PC-9 (cell line): Measurements from ENCODE around the gene SMIM24. TPM values are rescaled to one million over a fixed set of nuclear protein-coding genes. Genes with fewer than 3 reads are reported as not detected.
A peak's percentile ranks its signal among the peaks of the same experiment; 100 is the strongest.
"Not testable (repeated sequence)": the region's sequence is repeated elsewhere in the genome, so short reads cannot be mapped to it uniquely, and the experiment has no call there.

Experiments used
- BruUV-seq: library from RNA; stranded (reverse); fragments of 400-500 nt; replicated peaks from 2 replicates; lab custom pipeline; 2021; lab: Mats Ljungman, UMichigan
- CTCF ChIA-PET: fragments of 300-600 bp; sonication (Branson Sonifier 250); formaldehyde crosslinking; loops from one replicate; lab custom pipeline; 2022; ENCODE audit warnings: antibody characterized with exemption; lab: Charles Lee
- POLR2A ChIA-PET: fragments of 300-600 bp; sonication (Branson Sonifier 250); formaldehyde crosslinking; loops from one replicate; lab custom pipeline; 2022; ENCODE audit warnings: antibody characterized with exemption; ENCODE audit not compliant: unreplicated experiment; lab: Charles Lee
- DNase-seq, 2 experiments: peaks; one replicate each; pipeline versions ENCODE4 v3.0.0 to v3.0.0-alpha.2; 2015 to 2022; ENCODE audit warnings: mixed read lengths in 1 of 2
- H2AFZ ChIP-seq: fragments of 200-600 bp; sonication (generic); 2 replicates; pipeline ENCODE4 v1.8.1; 2017; ENCODE audit warnings: antibody characterized with exemption
- H3F3A ChIP-seq: fragments of 200-600 bp; sonication (generic); 2 replicates; pipeline ENCODE4 v1.8.1; 2017; ENCODE audit warnings: antibody characterized with exemption, mild to moderate bottlenecking, low read depth; ENCODE audit not compliant: insufficient read depth
- H3K27ac ChIP-seq: fragments of 200-600 bp; sonication (generic); 2 replicates; pipeline ENCODE4 v1.6.1; 2016; ENCODE audit warnings: mixed run types
- H3K27me3 ChIP-seq: fragments of 200-600 bp; sonication (generic); 2 replicates; pipeline ENCODE4 v1.6.1; 2016; ENCODE audit warnings: low read depth, mixed run types; ENCODE audit not compliant: insufficient read depth
- H3K36me3 ChIP-seq: fragments of 200-600 bp; sonication (generic); 2 replicates; pipeline ENCODE4 v1.6.1; 2016; ENCODE audit warnings: low read depth, mixed run types
- H3K4me1 ChIP-seq: fragments of 200-600 bp; sonication (generic); replicated peaks from 2 replicates; pipeline ENCODE4 v1.6.1; 2016; ENCODE audit warnings: mixed run types; ENCODE audit not compliant: insufficient read depth
- H3K4me2 ChIP-seq: fragments of 200-600 bp; sonication (generic); 2 replicates; pipeline ENCODE4 v1.6.1; 2017; ENCODE audit warnings: mixed run types
- H3K4me3 ChIP-seq: fragments of 200-600 bp; sonication (generic); 2 replicates; pipeline ENCODE4 v1.6.1; 2016; ENCODE audit warnings: mixed run types
- H3K79me2 ChIP-seq: fragments of 200-600 bp; sonication (generic); 2 replicates; pipeline ENCODE4 v1.6.1; 2017; ENCODE audit warnings: low read depth, mixed run types
- H3K9me2 ChIP-seq: fragments of 200-600 bp; sonication (generic); 2 replicates; pipeline ENCODE4 v1.8.1; 2017; ENCODE audit warnings: mild to moderate bottlenecking; ENCODE audit not compliant: insufficient read depth
- H3K9me3 ChIP-seq: fragments of 200-600 bp; sonication (generic); 2 replicates; pipeline ENCODE4 v1.8.1; 2016; ENCODE audit warnings: low read depth; ENCODE audit not compliant: insufficient read depth
- H4K20me1 ChIP-seq: fragments of 200-600 bp; sonication (generic); 2 replicates; pipeline ENCODE4 v1.8.1; 2017; ENCODE audit not compliant: insufficient read depth
- CTCF ChIP-seq: fragments of 200-600 bp; sonication (generic); conservative IDR thresholded peaks from 2 replicates; pipeline ENCODE4 v1.6.1; 2017; ENCODE audit warnings: mixed run types, antibody characterized with exemption, mild to moderate bottlenecking, moderate library complexity
- EZH2 ChIP-seq: fragments of 200-600 bp; sonication (generic); IDR thresholded peaks from 2 replicates; pipeline ENCODE4 v1.8.0; 2017; ENCODE audit warnings: antibody characterized with exemption, low read depth
- intact Hi-C: fragments of 100-400 bp; cut with micrococcal nuclease; formaldehyde crosslinking; loops from one replicate; pipeline ENCODE4 v1.10.0; 2022; ENCODE audit not compliant: unreplicated experiment
- total RNA-seq: library from RNA; stranded (reverse); gene quantifications from 2 replicates; pipeline ENCODE4 v1.2.3, GENCODE V29; 2021

The SMIM24 gene
- total RNA-seq, 1 experiment from 2014 or later: not detected

- ChIA-PET CTCF (interaction anchor here (0.6 kb wide), 1 partner anchor 51 kb away, joined by 3 read pairs; no protein-coding TSS in a partner anchor), POLR2A (no interaction called here)
- intact Hi-C loops: no loop called here
- H3K4me3 ChIP-seq: no peak overlapping the region
- peaks cover 11% of the 10 kb centered on the region; the same call in 1 of the 2 replicates for H3F3A ChIP-seq
- no peaks in the 10 kb centered on the region for H3K36me3 ChIP-seq
- H3K4me1 ChIP-seq: no peaks in the 10 kb centered on the region
- no peak for TF ChIP-seq CTCF
- no peak for TF ChIP-seq EZH2
- H2AFZ ChIP-seq: no peak overlapping the region
- H3K27ac ChIP-seq: no peak overlapping the region; the same call in 1 of the 2 replicates
- no peaks in the 10 kb centered on the region for H3K27me3 ChIP-seq
- no peaks in the 10 kb centered on the region; the same call in 1 of the 2 replicates for H4K20me1 ChIP-seq
- H3K79me2 ChIP-seq: no peaks in the 10 kb centered on the region
- BruUV-seq: no TSS peak
- H3K9me2 ChIP-seq: no peaks in the 10 kb centered on the region
- DNase-seq: no peak
- H3K4me2 ChIP-seq: peak overlapping the region; percentile 66; the same call in 1 of the 2 replicates
- H3K9me3 ChIP-seq: no peaks in the 10 kb centered on the region
Measured at GRCh38 chr19:3433805-3434540, 46.4 kb downstream of the SMIM24 start.

- peaks cover 11% of the 10 kb centered on the region; the same call in 1 of the 2 replicates for H3F3A ChIP-seq
- no peak overlapping the region for H2AFZ ChIP-seq
- intact Hi-C loops: no loop called here
- POLR2A ChIA-PET: no interaction called here
- H4K20me1 ChIP-seq: no peaks in the 10 kb centered on the region; the same call in 1 of the 2 replicates
- no peak overlapping the region for H3K4me3 ChIP-seq
- no peaks in the 10 kb centered on the region for H3K79me2 ChIP-seq
- no peaks in the 10 kb centered on the region for H3K4me1 ChIP-seq
- BruUV-seq: no TSS peak
- no peaks in the 10 kb centered on the region for H3K27me3 ChIP-seq
- no peaks in the 10 kb centered on the region for H3K36me3 ChIP-seq
- H3K9me3 ChIP-seq: no peaks in the 10 kb centered on the region
- no peak for TF ChIP-seq EZH2
- no peak for TF ChIP-seq CTCF
- CTCF ChIA-PET: no interaction called here
- DNase-seq: no peak
- no peak overlapping the region for H3K4me2 ChIP-seq
- no peak overlapping the region for H3K27ac ChIP-seq
- no peaks in the 10 kb centered on the region for H3K9me2 ChIP-seq
Measured at GRCh38 chr19:3433313-3433712, 47.0 kb downstream of the SMIM24 start.

- no TSS peak for BruUV-seq
- H3K4me1 ChIP-seq: no peaks in the 10 kb centered on the region
- H3K4me2 ChIP-seq: no peak overlapping the region
- ChIA-PET POLR2A (no interaction called here), CTCF (no interaction called here)
- H3K9me3 ChIP-seq: no peaks in the 10 kb centered on the region
- no peaks in the 10 kb centered on the region; the same call in 1 of the 2 replicates for H4K20me1 ChIP-seq
- TF ChIP-seq EZH2 (no peak), CTCF (no peak)
- H3K79me2 ChIP-seq: no peaks in the 10 kb centered on the region
- no peak for DNase-seq
- no peak overlapping the region for H3K4me3 ChIP-seq
- no peaks in the 10 kb centered on the region for H3K27me3 ChIP-seq
- no peaks in the 10 kb centered on the region for H3K9me2 ChIP-seq
- H3K36me3 ChIP-seq: no peaks in the 10 kb centered on the region
- H2AFZ ChIP-seq: no peak overlapping the region
- intact Hi-C loops: no loop called here
- H3F3A ChIP-seq: peaks cover 11% of the 10 kb centered on the region; the same call in 1 of the 2 replicates
- no peak overlapping the region for H3K27ac ChIP-seq
Measured at GRCh38 chr19:3431760-3432397, 48.4 kb downstream of the SMIM24 start.

GRCh38 chr19:3430366-3430680 lies 50.0 kb downstream of the SMIM24 start:
- CTCF ChIA-PET, DNase-seq: not testable (repeated sequence)

More at GRCh38 chr19:3430366-3430680, 50.0 kb downstream of the SMIM24 start:
- H3K4me3 ChIP-seq, H3K9me2 ChIP-seq, H3K9me3 ChIP-seq, H3K79me2 ChIP-seq, H3K4me2 ChIP-seq, H2AFZ ChIP-seq, H3K4me1 ChIP-seq, H3K27me3 ChIP-seq, H4K20me1 ChIP-seq, intact Hi-C loops, POLR2A ChIA-PET, H3K27ac ChIP-seq, BruUV-seq, H3K36me3 ChIP-seq: not testable (repeated sequence)
- H3F3A ChIP-seq: peaks cover 11% of the 10 kb centered on the region; the same call in 1 of the 2 replicates
